H1 (cell line): ENCODE data around the gene NR4A3. TPM values are rescaled to one million over a fixed set of nuclear protein-coding genes. Genes with fewer than 3 reads are reported as not detected.
A peak's percentile ranks its signal among the peaks of the same experiment; 100 is the strongest.

Source experiments
- ASH2L ChIP-seq: fragments of 200-600, 300-600 bp; sonication (generic); IDR thresholded peaks from one replicate; pipeline ENCODE4 v1.7.1; 2017; ENCODE audit warnings: low read length
- CHD2 ChIP-seq: IDR thresholded peaks from 2 replicates; pipeline ENCODE4 v1.6.1; 2012; ENCODE audit warnings: low read length, improper control_type of control experiment
- EP300 ChIP-seq, 2 experiments: IDR thresholded peaks; 1 replicate in 1 of 2; 2 replicates in 1 of 2; pipeline ENCODE4 v1.6.1; 2011 to 2012; ENCODE audit warnings: low read depth in 2 of 2, low read length in 2 of 2, mild to moderate bottlenecking in 2 of 2, borderline replicate concordance in 1 of 2, inconsistent platforms in 1 of 2, moderate library complexity in 1 of 2
- EZH2 ChIP-seq: fragments of 200-600 bp; sonication (generic); IDR thresholded peaks from 2 replicates; pipeline ENCODE4 v1.7.1; 2012; ENCODE audit warnings: low read depth, mild to moderate bottlenecking, moderate library complexity, low read length, inconsistent platforms; ENCODE audit not compliant: severe bottlenecking
- KDM4A ChIP-seq: IDR thresholded peaks from one replicate; pipeline ENCODE4 v1.7.1; 2012; ENCODE audit warnings: low read depth, mild to moderate bottlenecking, moderate library complexity, low read length, inconsistent platforms; ENCODE audit not compliant: severe bottlenecking
- MAX ChIP-seq: IDR thresholded peaks from 2 replicates; pipeline ENCODE4 v1.6.1; 2012; ENCODE audit warnings: inconsistent platforms
- NRF1 ChIP-seq: IDR thresholded peaks from 2 replicates; pipeline ENCODE4 v1.6.1; 2011; ENCODE audit warnings: mild to moderate bottlenecking, low read depth, low read length, improper control_type of control experiment
- SAP30 ChIP-seq: fragments of 300-600 bp; sonication (generic); IDR thresholded peaks from 2 replicates; pipeline ENCODE4 v1.7.1; 2012; ENCODE audit warnings: low read length, moderate library complexity, mild to moderate bottlenecking, inconsistent platforms; ENCODE audit not compliant: insufficient read depth, insufficient replicate concordance
- SIN3A ChIP-seq, 2 experiments: IDR thresholded peaks in 1 of 2; conservative IDR thresholded peaks in 1 of 2; 2 replicates each; pipeline ENCODE4 v1.6.1; 2011 to 2012; ENCODE audit warnings: low read length in 2 of 2, improper control_type of control experiment in 1 of 2, low read depth in 1 of 2, mild to moderate bottlenecking in 1 of 2
- SP1 ChIP-seq: IDR thresholded peaks from 2 replicates; pipeline ENCODE4 v1.6.1; 2011; ENCODE audit warnings: low read depth, low read length
- polyA plus RNA-seq, 7 experiments: library from polyadenylated mRNA; depleted of rRNA in 3 of 7; stranded (reverse) in 5 of 7; unstranded in 2 of 7; fragments of >200 nt in 5 of 7; fragments of 200-250 nt in 2 of 7; gene quantifications; 1 replicate in 5 of 7; 2 replicates in 1 of 7; 4 replicates in 1 of 7; pipeline versions ENCODE4 v1.2.1 to v1.2.3, GENCODE V29; 2011 to 2013; ENCODE audit warnings: missing spikeins in 2 of 7, mixed read lengths in 2 of 7
- total RNA-seq: library from RNA; stranded (reverse); fragmentation: NEBNext Ultra II Directional; extraction: Animal tissue kit (Norgen Biotek cat#: 25700); gene quantifications from 2 replicates; pipeline ENCODE4 v1.2.1, GENCODE V29; 2021

Gene NR4A3
- total and polyA plus RNA-seq, 2 of the 8 experiments (the other 6 are each of a cell fraction or from before 2014, with no cell fraction given): 0.05 to 0.30 TPM

GRCh38 chr9:99821396-99822108 is at the start of gene NR4A3 (continued):
- TF ChIP-seq EP300 (IDR thresholded peaks at IDR 0.05; ENCODE audit: borderline replicate concordance in 1 of 2, low read depth in 2 of 2, low read length in 2 of 2): peak in 1 of 2 experiments; percentile 60; a peak in 1 of 3 replicates
- TF ChIP-seq ASH2L: peak; percentile 55
- 0 out of 4 replicates have a peak, but pooled peaks have one; percentile 45 to 64 for TF ChIP-seq SIN3A (conservative IDR thresholded peaks at IDR 0.05 in 1 of 2, IDR thresholded peaks at IDR 0.05 in 1 of 2; ENCODE audit: low read depth in 1 of 2, low read length in 2 of 2)
- TF ChIP-seq NRF1: no peak
- no peak for TF ChIP-seq EZH2
- no peak for TF ChIP-seq SAP30
- no peak for TF ChIP-seq CHD2
- no peak for TF ChIP-seq SP1
- peak; percentile 98 for TF ChIP-seq KDM4A
- TF ChIP-seq MAX: peak; percentile 3; the same call in 1 of the 2 replicates
